Esophagus muscularis mucosa (tissue), 3 donors: ENCODE measurements around the gene MPO.

Experiments
- POLR2A ChIP-seq: fragments of 450-650 bp; IDR thresholded peaks from one replicate; pipeline ENCODE4 v1.6.1; 2017; ENCODE audit warnings: antibody characterized with exemption, moderate library complexity, mild to moderate bottlenecking, low read depth
- TF ChIP-seq, protein P1 (sequence below), 3 experiments: fragments of 200-600 bp in 2 of 3; fragments of 450-650 bp in 1 of 3; sonication (generic) in 2 of 3; IDR thresholded peaks; one replicate each; pipeline ENCODE4 v1.5.1; 2017 to 2019; ENCODE audit warnings: antibody characterized with exemption in 3 of 3, mild to moderate bottlenecking in 2 of 3, moderate library complexity in 1 of 3

DNA sequence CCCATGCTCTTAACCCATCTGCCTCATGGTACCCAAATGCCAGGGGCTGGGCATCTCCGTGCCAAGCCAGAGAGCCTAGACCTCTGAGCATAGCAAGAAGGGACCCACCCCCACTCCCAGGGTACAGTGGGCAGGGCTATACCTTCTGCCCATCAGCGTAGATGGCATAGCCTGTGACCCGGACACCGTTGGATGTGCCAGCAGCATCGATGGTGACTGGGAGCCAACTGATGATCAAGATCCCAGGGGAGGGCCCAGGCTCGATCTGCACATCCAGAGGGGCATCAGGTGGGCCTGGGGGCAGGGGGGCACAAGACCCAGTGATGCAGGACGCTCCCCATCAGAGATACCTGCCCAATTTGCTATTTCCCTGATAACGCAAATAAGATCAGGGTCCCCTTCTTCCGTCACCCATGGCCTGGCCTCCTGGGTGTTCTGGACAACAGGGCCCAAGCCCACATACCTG is 30.7 kb upstream of the MPO start:
- TF ChIP-seq, protein P1, sequence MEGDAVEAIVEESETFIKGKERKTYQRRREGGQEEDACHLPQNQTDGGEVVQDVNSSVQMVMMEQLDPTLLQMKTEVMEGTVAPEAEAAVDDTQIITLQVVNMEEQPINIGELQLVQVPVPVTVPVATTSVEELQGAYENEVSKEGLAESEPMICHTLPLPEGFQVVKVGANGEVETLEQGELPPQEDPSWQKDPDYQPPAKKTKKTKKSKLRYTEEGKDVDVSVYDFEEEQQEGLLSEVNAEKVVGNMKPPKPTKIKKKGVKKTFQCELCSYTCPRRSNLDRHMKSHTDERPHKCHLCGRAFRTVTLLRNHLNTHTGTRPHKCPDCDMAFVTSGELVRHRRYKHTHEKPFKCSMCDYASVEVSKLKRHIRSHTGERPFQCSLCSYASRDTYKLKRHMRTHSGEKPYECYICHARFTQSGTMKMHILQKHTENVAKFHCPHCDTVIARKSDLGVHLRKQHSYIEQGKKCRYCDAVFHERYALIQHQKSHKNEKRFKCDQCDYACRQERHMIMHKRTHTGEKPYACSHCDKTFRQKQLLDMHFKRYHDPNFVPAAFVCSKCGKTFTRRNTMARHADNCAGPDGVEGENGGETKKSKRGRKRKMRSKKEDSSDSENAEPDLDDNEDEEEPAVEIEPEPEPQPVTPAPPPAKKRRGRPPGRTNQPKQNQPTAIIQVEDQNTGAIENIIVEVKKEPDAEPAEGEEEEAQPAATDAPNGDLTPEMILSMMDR (IDR thresholded peaks at IDR 0.05): no peak
- no peak for TF ChIP-seq POLR2A
